ENCODE data around the gene EYA3.

EYA3 gene

DNA sequence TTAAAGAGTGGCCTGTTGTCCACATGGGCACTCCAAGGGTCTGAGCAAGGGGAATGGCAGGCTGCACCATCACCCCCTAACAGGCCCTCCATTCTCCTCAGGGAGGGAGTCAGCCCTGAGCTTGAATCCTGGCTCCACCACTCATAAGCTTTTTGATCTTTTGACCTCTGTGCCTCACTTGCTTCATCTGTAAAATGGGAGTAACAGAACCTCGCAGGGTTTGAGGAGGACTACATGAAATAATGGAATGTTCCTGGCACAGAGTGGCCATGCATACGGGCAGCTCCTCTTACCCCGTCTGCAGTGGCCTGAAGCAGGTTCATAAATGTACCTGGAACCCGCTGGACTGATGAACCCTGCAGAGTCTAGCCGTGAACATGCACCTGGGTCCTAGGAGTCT lies 130.8 kb downstream of the EYA3 start:
- no peaks in the 10 kb centered on the region for H3K36me3 ChIP-seq (ENCODE audit: control insufficient read depth in 2 of 2, insufficient read depth in 2 of 2, low read length in 2 of 2)
- H3K27me3 ChIP-seq (ENCODE audit: control insufficient read depth in 1 of 2, insufficient read depth in 2 of 2, low read length in 2 of 2) = peaks cover 0 to 2% of the 10 kb centered on the region in 2 donors
- H3K9ac ChIP-seq (ENCODE audit: low read length in 2 of 2) = no peak overlapping the region
- H3K9me3 ChIP-seq (ENCODE audit: control insufficient read depth in 2 of 2, low read length in 2 of 2) = no peaks in the 10 kb centered on the region
- H3K4me3 ChIP-seq (ENCODE audit: low read length in 2 of 2) = no peak overlapping the region
- peaks cover 19% of the 10 kb centered on the region for H3K4me1 ChIP-seq (ENCODE audit: control insufficient read depth, insufficient read depth, low read length)
- no peak overlapping the region for H3K27ac ChIP-seq (ENCODE audit: low read length)

DNA sequence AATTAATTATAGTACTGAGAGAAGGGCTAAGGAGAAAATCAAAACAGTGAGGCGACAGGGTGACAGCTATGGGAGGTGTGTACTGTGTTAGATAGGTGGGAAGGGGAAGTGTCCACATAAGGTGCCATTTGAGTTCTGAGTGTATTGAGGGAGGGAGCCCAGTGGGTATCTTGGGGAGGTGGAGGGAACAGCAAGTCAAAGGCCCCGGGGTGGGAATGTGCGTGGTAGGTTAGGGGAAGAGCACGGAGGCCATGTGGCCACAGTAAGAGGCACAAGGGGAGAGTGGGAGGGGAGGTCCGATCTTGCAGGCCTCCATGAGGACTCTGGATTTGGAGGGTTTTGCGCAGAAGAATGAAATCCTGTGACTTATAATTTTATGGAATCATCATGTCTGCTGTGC lies 131.6 kb downstream of the EYA3 start:
- Histone ChIP-seq H3K36me3 (ENCODE audit: control insufficient read depth in 2 of 2, insufficient read depth in 2 of 2, low read length in 2 of 2) (no peaks in the 10 kb centered on the region), H3K9ac (ENCODE audit: low read length in 2 of 2) (no peak overlapping the region), H3K9me3 (ENCODE audit: control insufficient read depth in 2 of 2, low read length in 2 of 2) (no peaks in the 10 kb centered on the region), H3K4me1 (ENCODE audit: control insufficient read depth, insufficient read depth, low read length) (peaks cover 19% of the 10 kb centered on the region), H3K27me3 (ENCODE audit: control insufficient read depth in 1 of 2, insufficient read depth in 2 of 2, low read length in 2 of 2) (peaks cover 0 to 2% of the 10 kb centered on the region in 2 donors), H3K4me3 (ENCODE audit: low read length in 2 of 2) (no peak overlapping the region), H3K27ac (ENCODE audit: low read length) (no peak overlapping the region)

DNA sequence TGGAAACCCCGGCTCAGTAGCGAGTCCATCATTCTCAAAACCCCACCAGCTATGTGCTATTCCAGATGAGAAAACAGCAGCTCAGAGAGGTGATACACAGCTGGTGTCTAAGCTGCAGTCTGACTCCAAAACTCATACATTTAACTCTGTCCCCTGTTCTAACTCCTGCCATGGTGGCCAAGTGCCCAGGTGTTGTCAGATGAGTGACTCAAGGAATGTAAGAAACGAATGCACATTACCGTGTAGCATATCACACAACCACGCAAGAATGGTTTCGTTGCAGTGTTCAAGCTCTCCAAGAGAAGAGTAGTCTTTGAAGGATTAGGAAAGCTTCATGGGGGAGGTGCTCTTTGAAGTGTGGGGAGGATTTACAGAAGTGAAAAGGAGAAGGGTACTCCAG lies 133.3 kb downstream of the EYA3 start:
- Histone ChIP-seq H3K9ac (ENCODE audit: low read length in 2 of 2) (no peak overlapping the region), H3K4me3 (ENCODE audit: low read length in 2 of 2) (no peak overlapping the region), H3K4me1 (ENCODE audit: control insufficient read depth, insufficient read depth, low read length) (peaks cover 4% of the 10 kb centered on the region), H3K36me3 (ENCODE audit: control insufficient read depth in 2 of 2, insufficient read depth in 2 of 2, low read length in 2 of 2) (no peaks in the 10 kb centered on the region), H3K27ac (ENCODE audit: low read length) (no peak overlapping the region), H3K9me3 (ENCODE audit: control insufficient read depth in 2 of 2, low read length in 2 of 2) (no peaks in the 10 kb centered on the region), H3K27me3 (ENCODE audit: control insufficient read depth in 1 of 2, insufficient read depth in 2 of 2, low read length in 2 of 2) (peaks cover 0 to 2% of the 10 kb centered on the region in 2 donors)

DNA sequence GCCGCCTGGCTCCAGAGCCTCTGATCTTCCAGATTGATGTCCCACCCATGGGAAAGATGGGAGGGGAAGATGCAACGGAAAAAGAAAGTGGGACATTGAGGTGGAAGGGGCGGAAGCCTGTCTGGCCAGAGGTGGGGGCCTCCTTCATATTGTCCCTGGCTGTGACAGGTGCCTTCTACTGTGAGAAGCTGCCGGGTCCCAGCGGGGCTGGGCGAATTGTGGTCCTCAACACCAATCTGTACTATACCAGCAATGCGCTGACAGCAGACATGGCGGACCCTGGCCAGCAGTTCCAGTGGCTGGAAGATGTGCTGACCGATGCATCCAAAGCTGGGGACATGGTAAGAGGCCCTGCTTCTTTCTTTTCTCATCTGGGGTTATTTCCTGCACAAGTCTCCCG lies 134.2 kb downstream of the EYA3 start:
- H3K36me3 ChIP-seq (ENCODE audit: control insufficient read depth in 2 of 2, insufficient read depth in 2 of 2, low read length in 2 of 2) = no peaks in the 10 kb centered on the region
- H3K4me3 ChIP-seq (ENCODE audit: low read length in 2 of 2) = no peak overlapping the region
- H3K27ac ChIP-seq (ENCODE audit: low read length) = no peak overlapping the region
- H3K4me1 ChIP-seq (ENCODE audit: control insufficient read depth, insufficient read depth, low read length) = peaks cover 2% of the 10 kb centered on the region
- no peaks in the 10 kb centered on the region for H3K9me3 ChIP-seq (ENCODE audit: control insufficient read depth in 2 of 2, low read length in 2 of 2)
- no peak overlapping the region for H3K9ac ChIP-seq (ENCODE audit: low read length in 2 of 2)
- H3K27me3 ChIP-seq (ENCODE audit: control insufficient read depth in 1 of 2, insufficient read depth in 2 of 2, low read length in 2 of 2) = peaks cover 0 to 2% of the 10 kb centered on the region in 2 donors

DNA sequence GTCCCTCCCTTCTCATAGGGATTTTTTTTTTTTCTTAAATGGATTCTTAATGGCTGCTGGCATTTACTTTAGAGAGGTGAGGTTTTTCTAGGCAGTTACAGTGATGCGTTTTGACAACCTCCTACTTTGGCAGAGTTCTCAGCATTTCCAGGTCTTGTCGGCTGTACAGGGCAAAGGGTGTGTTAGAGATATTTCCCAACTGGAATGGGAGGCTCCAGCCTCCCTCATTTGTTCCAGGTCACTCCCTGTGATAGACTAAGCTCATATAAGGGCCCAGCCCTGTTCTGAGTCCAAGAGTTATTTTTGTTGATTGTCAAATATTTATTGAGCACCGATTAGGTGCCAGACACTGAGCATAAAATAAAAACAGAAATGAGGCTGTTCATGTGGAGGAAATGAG lies 136.3 kb downstream of the EYA3 start:
- Histone ChIP-seq H3K27me3 (ENCODE audit: control insufficient read depth in 1 of 2, insufficient read depth in 2 of 2, low read length in 2 of 2) (peaks cover 0 to 2% of the 10 kb centered on the region in 2 donors), H3K9ac (ENCODE audit: low read length in 2 of 2) (no peak overlapping the region), H3K36me3 (ENCODE audit: control insufficient read depth in 2 of 2, insufficient read depth in 2 of 2, low read length in 2 of 2) (no peaks in the 10 kb centered on the region), H3K4me1 (ENCODE audit: control insufficient read depth, insufficient read depth, low read length) (no peaks in the 10 kb centered on the region), H3K27ac (ENCODE audit: low read length) (no peak overlapping the region), H3K9me3 (ENCODE audit: control insufficient read depth in 2 of 2, low read length in 2 of 2) (no peaks in the 10 kb centered on the region), H3K4me3 (ENCODE audit: low read length in 2 of 2) (no peak overlapping the region)

DNA sequence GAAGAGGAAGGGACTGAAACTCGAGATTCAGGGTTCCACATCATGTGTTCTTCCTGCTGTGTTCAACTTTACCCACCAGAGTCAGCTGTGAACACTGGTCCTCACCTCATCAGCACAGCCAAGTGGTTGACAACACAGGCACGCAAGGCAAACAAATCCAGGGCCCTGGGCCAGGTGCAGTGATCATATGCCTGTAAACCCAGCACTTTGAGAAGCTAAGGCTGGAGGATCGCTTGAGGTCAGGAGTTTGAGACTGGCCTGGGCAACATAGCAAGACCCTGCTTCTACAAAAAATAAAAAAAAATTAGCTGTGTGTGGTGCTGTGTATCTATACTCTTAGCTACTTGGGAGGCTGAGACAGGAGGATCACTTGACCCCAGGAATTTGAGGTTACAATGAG lies 137.0 kb downstream of the EYA3 start:
- peaks cover 0 to 2% of the 10 kb centered on the region in 2 donors for H3K27me3 ChIP-seq (ENCODE audit: control insufficient read depth in 1 of 2, insufficient read depth in 2 of 2, low read length in 2 of 2)
- no peak overlapping the region for H3K4me3 ChIP-seq (ENCODE audit: low read length in 2 of 2)
- no peaks in the 10 kb centered on the region for H3K36me3 ChIP-seq (ENCODE audit: control insufficient read depth in 2 of 2, insufficient read depth in 2 of 2, low read length in 2 of 2)
- no peaks in the 10 kb centered on the region for H3K9me3 ChIP-seq (ENCODE audit: control insufficient read depth in 2 of 2, low read length in 2 of 2)
- no peak overlapping the region for H3K27ac ChIP-seq (ENCODE audit: low read length)
- H3K4me1 ChIP-seq (ENCODE audit: control insufficient read depth, insufficient read depth, low read length) = no peaks in the 10 kb centered on the region
- no peak overlapping the region for H3K9ac ChIP-seq (ENCODE audit: low read length in 2 of 2)

DNA sequence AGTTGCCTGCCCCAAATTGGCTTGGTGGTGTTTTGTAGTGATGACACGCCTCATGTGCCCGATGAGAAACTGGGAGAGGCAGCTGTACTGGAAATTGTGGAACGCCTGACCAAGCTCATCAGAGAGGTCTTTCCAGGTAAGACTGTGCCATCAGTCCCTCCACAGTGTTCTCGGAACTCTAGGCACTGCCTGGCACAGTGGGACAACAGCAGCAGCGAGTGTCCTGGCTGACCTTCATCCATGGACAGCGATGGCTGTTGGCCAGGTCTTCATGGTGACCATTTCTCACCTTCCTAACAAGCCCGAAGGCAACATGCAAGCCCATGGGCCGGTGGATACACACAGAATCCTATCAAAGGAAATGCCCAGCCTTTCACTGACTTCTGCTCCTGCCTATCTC lies 139.4 kb downstream of the EYA3 start:
- peaks cover 0 to 2% of the 10 kb centered on the region in 2 donors for H3K27me3 ChIP-seq (ENCODE audit: control insufficient read depth in 1 of 2, insufficient read depth in 2 of 2, low read length in 2 of 2)
- H3K27ac ChIP-seq (ENCODE audit: low read length) = no peak overlapping the region
- no peaks in the 10 kb centered on the region for H3K4me1 ChIP-seq (ENCODE audit: control insufficient read depth, insufficient read depth, low read length)
- H3K36me3 ChIP-seq (ENCODE audit: control insufficient read depth in 2 of 2, insufficient read depth in 2 of 2, low read length in 2 of 2) = no peaks in the 10 kb centered on the region
- no peaks in the 10 kb centered on the region for H3K9me3 ChIP-seq (ENCODE audit: control insufficient read depth in 2 of 2, low read length in 2 of 2)
- H3K9ac ChIP-seq (ENCODE audit: low read length in 2 of 2) = no peak overlapping the region
- no peak overlapping the region for H3K4me3 ChIP-seq (ENCODE audit: low read length in 2 of 2)

DNA sequence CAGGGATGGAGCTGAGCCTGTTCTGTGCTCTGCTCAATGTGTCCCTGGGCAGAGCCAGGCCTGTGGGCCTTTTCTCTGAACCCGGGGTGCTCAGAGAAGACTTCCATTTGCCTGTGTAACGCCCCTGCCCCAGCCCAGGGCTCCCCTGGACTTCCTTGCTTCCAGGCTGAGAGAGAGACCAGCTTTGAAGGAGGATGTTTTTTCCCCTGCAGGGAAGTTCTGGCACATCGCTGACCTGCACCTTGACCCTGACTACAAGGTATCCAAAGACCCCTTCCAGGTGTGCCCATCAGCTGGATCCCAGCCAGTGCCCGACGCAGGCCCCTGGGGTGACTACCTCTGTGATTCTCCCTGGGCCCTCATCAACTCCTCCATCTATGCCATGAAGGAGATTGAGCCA lies 143.4 kb downstream of the EYA3 start:
- Histone ChIP-seq H3K27me3 (ENCODE audit: control insufficient read depth in 1 of 2, insufficient read depth in 2 of 2, low read length in 2 of 2) (no peaks in the 10 kb centered on the region), H3K9me3 (ENCODE audit: control insufficient read depth in 2 of 2, low read length in 2 of 2) (no peaks in the 10 kb centered on the region), H3K4me3 (ENCODE audit: low read length in 2 of 2) (no peak overlapping the region), H3K36me3 (ENCODE audit: control insufficient read depth in 2 of 2, insufficient read depth in 2 of 2, low read length in 2 of 2) (no peaks in the 10 kb centered on the region), H3K9ac (ENCODE audit: low read length in 2 of 2) (no peak overlapping the region), H3K4me1 (ENCODE audit: control insufficient read depth, insufficient read depth, low read length) (no peaks in the 10 kb centered on the region), H3K27ac (ENCODE audit: low read length) (no peak overlapping the region)

DNA sequence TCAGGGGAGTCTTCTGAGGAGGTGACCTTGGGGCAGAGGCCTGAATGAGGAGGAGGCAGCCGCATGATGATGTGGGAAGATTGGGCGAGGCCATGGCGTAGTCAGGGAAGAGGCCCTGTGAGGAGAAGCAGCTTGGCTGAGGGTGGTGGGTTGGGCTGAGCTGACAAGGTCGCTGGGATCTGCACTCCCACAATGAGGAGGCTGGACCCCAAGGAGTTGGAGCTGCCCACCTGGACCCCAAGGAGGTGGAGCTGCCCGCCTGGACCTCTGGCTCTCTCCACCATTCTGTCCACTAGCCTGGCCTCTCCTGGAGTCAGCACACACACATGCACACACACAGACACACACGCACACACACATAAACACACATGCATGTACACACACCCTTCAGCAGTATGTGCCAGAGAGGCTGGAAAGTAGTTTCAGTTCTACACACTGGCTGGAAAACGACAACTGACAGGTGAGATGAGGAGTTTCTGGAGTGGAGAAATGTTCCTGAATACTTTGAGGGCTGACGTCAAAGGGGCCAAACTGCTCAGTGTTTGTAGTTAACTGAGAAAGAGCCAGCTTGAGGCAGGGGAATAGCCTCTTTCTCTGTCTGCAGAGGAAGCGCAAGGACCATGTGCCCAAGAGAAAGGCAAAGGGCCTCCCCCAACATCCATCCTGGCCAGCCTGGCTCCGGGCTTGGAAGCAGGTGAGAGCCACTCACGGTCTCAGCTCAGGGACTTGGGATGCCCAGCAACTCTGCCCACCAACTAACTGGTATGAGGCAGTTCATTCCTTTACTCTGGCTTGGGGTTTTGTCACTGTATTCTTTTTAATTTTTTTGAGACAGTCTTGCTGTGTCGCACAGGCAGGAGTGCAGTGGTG lies 146.5 kb downstream of the EYA3 start:
- H3K27ac ChIP-seq (ENCODE audit: low read length) = no peak overlapping the region
- no peak overlapping the region for H3K4me3 ChIP-seq (ENCODE audit: low read length in 2 of 2)
- no peak overlapping the region for H3K9ac ChIP-seq (ENCODE audit: low read length in 2 of 2)
- no peaks in the 10 kb centered on the region for H3K4me1 ChIP-seq (ENCODE audit: control insufficient read depth, insufficient read depth, low read length)
- no peaks in the 10 kb centered on the region for H3K36me3 ChIP-seq (ENCODE audit: control insufficient read depth in 2 of 2, insufficient read depth in 2 of 2, low read length in 2 of 2)
- H3K9me3 ChIP-seq (ENCODE audit: control insufficient read depth in 2 of 2, low read length in 2 of 2) = no peaks in the 10 kb centered on the region
- peaks cover 0 to 3% of the 10 kb centered on the region in 2 donors for H3K27me3 ChIP-seq (ENCODE audit: control insufficient read depth in 1 of 2, insufficient read depth in 2 of 2, low read length in 2 of 2)

DNA sequence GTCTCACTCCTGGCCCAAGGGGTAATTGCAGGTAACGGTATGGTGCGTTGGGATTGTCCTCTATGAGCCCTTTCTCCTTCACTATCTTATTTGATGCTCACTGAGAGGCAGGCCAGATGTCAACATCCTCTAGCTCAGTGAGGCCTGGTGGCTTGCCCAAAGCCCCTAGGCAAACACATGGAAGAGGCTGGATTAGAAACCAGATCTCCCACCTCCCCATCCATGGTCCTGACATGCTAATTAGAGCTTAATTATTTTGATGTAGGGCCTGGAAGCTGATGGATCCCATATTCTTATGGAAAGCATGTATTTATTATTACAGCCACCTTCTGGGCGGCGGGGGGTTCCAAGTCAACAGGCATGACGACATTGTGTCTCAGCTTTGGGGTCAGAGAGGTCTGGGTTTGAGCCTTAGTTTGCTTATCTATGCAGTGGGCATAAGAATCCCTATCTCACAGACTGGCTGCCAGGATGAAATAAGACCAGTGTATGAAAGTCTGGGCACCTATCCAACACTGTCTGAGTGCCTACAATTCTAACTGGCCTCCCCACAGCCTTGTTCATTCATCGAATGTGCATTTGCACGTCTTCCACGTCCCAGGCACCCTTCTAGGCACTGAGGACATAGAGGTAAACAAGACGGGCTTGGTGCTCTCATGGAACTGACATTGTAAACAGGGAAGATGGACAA lies 147.4 kb downstream of the EYA3 start:
- H3K27ac ChIP-seq (ENCODE audit: low read length) = no peak overlapping the region
- H3K9me3 ChIP-seq (ENCODE audit: control insufficient read depth in 2 of 2, low read length in 2 of 2) = no peaks in the 10 kb centered on the region
- no peaks in the 10 kb centered on the region for H3K36me3 ChIP-seq (ENCODE audit: control insufficient read depth in 2 of 2, insufficient read depth in 2 of 2, low read length in 2 of 2)
- no peak overlapping the region for H3K4me3 ChIP-seq (ENCODE audit: low read length in 2 of 2)
- no peaks in the 10 kb centered on the region for H3K4me1 ChIP-seq (ENCODE audit: control insufficient read depth, insufficient read depth, low read length)
- no peak overlapping the region for H3K9ac ChIP-seq (ENCODE audit: low read length in 2 of 2)
- peaks cover 0 to 5% of the 10 kb centered on the region in 2 donors for H3K27me3 ChIP-seq (ENCODE audit: control insufficient read depth in 1 of 2, insufficient read depth in 2 of 2, low read length in 2 of 2)

DNA sequence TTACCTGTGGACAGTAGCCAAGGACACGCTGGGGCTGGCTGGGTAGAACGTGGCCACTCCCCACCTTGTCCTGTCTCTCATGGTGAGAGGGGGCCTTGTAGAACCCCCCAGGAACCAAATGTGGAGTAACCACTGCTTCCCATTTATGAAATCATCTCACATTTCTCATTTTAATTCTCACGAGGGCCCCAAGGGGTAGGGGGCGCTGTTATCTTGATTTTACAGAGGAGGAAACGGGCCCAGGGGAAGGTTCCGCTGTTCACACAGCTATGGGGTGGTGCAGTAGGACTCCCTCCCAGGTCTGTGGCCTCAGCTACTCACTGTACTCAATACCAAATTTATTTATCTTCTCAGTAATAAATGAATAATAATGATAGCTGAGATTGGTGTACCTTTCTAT lies 148.1 kb downstream of the EYA3 start:
- Histone ChIP-seq H3K27me3 (ENCODE audit: control insufficient read depth in 1 of 2, insufficient read depth in 2 of 2, low read length in 2 of 2) (peaks cover 0 to 11% of the 10 kb centered on the region in 2 donors), H3K4me3 (ENCODE audit: low read length in 2 of 2) (no peak overlapping the region), H3K4me1 (ENCODE audit: control insufficient read depth, insufficient read depth, low read length) (no peaks in the 10 kb centered on the region), H3K9me3 (ENCODE audit: control insufficient read depth in 2 of 2, low read length in 2 of 2) (no peaks in the 10 kb centered on the region), H3K36me3 (ENCODE audit: control insufficient read depth in 2 of 2, insufficient read depth in 2 of 2, low read length in 2 of 2) (no peaks in the 10 kb centered on the region), H3K9ac (ENCODE audit: low read length in 2 of 2) (no peak overlapping the region), H3K27ac (ENCODE audit: low read length) (no peak overlapping the region)
